ENCODE results near the gene GSE1.

DNA sequence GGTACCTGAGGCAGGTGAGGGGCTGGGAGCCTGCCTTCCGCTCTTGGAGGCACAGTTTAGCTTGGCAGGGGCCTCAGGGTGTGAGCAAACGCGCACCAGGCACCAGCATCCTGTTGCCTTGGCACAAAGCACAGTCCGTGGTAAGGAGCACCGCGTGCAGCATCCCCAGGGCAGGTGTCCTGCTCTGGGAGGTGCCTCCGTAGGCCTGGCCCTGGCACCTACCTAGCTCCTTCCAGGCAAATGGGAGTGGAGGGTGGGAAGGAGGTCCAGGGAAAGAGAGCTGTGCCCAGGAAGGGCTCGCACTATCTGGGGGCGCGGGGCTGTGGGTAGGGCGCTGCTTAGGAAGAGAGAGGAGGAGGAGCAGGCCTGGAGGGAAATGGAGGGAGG lies 3.1 kb upstream of the GSE1 start:
- TF ChIP-seq, protein P1, sequence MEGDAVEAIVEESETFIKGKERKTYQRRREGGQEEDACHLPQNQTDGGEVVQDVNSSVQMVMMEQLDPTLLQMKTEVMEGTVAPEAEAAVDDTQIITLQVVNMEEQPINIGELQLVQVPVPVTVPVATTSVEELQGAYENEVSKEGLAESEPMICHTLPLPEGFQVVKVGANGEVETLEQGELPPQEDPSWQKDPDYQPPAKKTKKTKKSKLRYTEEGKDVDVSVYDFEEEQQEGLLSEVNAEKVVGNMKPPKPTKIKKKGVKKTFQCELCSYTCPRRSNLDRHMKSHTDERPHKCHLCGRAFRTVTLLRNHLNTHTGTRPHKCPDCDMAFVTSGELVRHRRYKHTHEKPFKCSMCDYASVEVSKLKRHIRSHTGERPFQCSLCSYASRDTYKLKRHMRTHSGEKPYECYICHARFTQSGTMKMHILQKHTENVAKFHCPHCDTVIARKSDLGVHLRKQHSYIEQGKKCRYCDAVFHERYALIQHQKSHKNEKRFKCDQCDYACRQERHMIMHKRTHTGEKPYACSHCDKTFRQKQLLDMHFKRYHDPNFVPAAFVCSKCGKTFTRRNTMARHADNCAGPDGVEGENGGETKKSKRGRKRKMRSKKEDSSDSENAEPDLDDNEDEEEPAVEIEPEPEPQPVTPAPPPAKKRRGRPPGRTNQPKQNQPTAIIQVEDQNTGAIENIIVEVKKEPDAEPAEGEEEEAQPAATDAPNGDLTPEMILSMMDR (IDR thresholded peaks at IDR 0.05) = no peak
- TF ChIP-seq POLR2A (IDR thresholded peaks at IDR 0.05) = no peak

Measured in thyroid gland (tissue), 4 donors.